ENCODE data around the gene GNAI3.

- TF ChIP-seq MXI1 (conservative IDR thresholded peaks at IDR 0.05; ENCODE audit: poor library complexity, severe bottlenecking) (no peak), CTCF (IDR thresholded peaks at IDR 0.05; ENCODE audit: poor library complexity, severe bottlenecking) (no peak), SMC3 (conservative IDR thresholded peaks at IDR 0.05; ENCODE audit: poor library complexity) (no peak), EP300 (conservative IDR thresholded peaks at IDR 0.05; ENCODE audit: poor library complexity, severe bottlenecking) (no peak)
These were observed 81.9 kb downstream of the GNAI3 start for GRCh38 chr1:109630081-109630897.

All from neural cell (in vitro differentiated cells).